Mesothelial cell of epicardium (in vitro differentiated cells): ENCODE results near the gene SYNGR4. TPM values are rescaled to one million over a fixed set of nuclear protein-coding genes. Genes with fewer than 3 reads are reported as not detected.
A peak's percentile ranks its signal among the peaks of the same experiment; 100 is the strongest.

Experiments used
- DNase-seq, 2 experiments: peaks; one replicate each; pipeline ENCODE4 v3.0.0; 2021; ENCODE audit warnings: low spot score in 2 of 2; ENCODE audit not compliant: unreplicated experiment in 2 of 2
- H3K27ac Mint-ChIP-seq: 2 replicates; pipeline ENCODE4 v1.8.0; 2021; ENCODE audit warnings: mixed read lengths
- H3K27me3 Mint-ChIP-seq: 2 replicates; pipeline ENCODE4 v1.8.0; 2021; ENCODE audit warnings: low read depth, mixed read lengths
- H3K36me3 Mint-ChIP-seq: 2 replicates; pipeline ENCODE4 v1.8.0; 2021; ENCODE audit warnings: mixed read lengths
- H3K4me1 Mint-ChIP-seq: 2 replicates; pipeline ENCODE4 v1.8.0; 2021; ENCODE audit warnings: mixed read lengths
- H3K4me3 Mint-ChIP-seq: 2 replicates; pipeline ENCODE4 v1.8.0; 2021; ENCODE audit warnings: mild to moderate bottlenecking, moderate library complexity, mixed read lengths
- H3K9me3 Mint-ChIP-seq: 2 replicates; pipeline ENCODE4 v1.8.0; 2021; ENCODE audit warnings: mixed read lengths
- total RNA-seq: library from RNA; stranded (reverse); gene quantifications from 3 replicates; pipeline ENCODE4 v1.2.1, GENCODE V29; 2021
- TF ChIP-seq, protein P1 (sequence below): fragments of 200-600 bp; sonication (generic); IDR thresholded peaks from one replicate; pipeline ENCODE4 v1.5.0; 2021; ENCODE audit warnings: antibody characterized with exemption; ENCODE audit not compliant: unreplicated experiment

SYNGR4 gene
- total RNA-seq, 1 donor from 2014 or later: not detected

DNA sequence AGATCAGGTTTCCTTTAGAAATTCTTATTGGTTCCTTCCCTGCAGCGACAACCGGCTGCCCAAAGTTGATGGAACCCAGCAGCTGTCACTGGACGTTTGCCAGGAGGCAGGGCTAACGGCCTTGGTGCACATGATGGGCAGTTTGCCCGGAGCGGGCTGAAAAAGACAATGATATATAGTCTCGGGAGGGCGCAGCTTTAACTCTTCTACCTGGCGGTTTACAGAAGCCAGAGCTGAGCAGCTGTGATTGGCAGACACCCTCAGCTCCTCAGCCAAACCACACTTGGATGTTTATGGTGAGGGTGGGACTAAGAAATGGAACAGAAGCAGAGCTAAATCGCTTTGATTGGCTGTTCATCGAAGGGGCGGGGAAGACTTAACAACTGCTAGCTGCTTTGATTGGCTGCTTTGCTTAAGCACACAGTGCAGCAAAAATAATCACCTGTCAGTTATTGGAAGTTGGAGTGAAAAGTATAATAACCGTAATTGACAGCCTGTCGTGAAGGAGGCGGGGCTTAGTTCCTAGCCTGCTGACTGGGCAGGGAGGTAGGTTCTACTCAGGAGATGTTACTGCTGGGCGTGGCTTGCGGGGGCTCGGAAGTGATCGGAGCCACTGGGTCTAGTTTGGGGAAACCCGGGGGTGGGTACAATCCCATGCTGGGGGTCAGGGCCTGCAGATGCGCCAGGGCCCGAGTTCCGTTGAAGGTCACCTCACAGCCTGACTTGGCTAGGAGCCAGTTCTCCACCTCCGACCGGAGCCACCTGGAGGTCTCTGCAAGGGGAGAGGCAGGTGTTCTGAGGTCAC lies 31.3 kb upstream of the SYNGR4 start:
- Mint-ChIP-seq H3K9me3 (no peaks in the 10 kb centered on the region), H3K4me1 (peaks cover 35% of the 10 kb centered on the region), H3K36me3 (peaks cover 6% of the 10 kb centered on the region), H3K27me3 (no peaks in the 10 kb centered on the region), H3K4me3 (peak overlapping the region; percentile 74), H3K27ac (peak overlapping the region; percentile 97)
- peak; percentile 91 to 96 for DNase-seq
- TF ChIP-seq, protein P1, sequence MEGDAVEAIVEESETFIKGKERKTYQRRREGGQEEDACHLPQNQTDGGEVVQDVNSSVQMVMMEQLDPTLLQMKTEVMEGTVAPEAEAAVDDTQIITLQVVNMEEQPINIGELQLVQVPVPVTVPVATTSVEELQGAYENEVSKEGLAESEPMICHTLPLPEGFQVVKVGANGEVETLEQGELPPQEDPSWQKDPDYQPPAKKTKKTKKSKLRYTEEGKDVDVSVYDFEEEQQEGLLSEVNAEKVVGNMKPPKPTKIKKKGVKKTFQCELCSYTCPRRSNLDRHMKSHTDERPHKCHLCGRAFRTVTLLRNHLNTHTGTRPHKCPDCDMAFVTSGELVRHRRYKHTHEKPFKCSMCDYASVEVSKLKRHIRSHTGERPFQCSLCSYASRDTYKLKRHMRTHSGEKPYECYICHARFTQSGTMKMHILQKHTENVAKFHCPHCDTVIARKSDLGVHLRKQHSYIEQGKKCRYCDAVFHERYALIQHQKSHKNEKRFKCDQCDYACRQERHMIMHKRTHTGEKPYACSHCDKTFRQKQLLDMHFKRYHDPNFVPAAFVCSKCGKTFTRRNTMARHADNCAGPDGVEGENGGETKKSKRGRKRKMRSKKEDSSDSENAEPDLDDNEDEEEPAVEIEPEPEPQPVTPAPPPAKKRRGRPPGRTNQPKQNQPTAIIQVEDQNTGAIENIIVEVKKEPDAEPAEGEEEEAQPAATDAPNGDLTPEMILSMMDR: no peak

DNA sequence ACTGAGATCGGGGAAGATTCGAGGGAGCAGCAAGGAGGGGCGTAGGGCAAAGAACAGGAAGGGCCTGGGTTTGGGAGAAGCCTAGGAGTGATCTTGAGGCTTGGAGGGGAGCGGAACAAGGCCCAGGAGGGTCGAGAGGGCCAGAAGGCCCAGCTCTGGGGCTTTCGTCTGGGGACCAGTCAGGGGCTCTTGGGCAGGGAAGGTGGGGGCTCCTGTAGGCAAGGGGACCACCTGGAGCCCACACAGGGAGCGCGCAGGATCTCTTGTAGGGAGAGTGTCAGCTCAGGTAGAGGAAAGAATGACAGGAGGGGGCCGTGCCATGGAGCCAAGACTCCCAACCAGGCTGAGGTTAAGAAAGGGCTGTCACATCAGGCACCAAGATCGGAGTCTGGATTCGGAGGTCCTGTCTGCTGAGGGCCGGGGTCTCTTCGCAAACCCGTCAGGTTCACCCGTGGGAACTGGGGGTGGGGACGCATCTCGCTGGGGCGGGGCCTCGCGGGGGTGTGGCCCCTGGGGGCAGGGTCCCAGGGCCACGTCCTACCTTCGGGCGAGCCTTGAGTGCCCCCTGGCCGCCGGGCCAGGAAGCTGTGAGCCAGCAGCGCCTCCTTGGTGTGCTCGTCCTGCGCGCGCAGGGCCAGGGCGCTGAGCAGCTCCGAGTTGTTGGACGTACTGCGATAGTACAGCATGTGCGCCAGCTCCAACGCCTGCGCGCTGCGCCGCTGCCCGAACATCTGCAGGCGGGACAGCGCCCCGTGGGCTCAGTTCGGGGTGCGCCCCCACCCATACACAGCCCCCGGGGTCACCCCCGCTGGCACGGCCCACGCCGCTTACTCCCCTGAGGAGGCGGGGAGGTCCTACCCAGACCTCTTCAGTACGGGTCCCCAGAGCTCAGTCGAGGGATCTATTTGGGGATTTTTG lies 30.4 kb upstream of the SYNGR4 start:
- Mint-ChIP-seq H3K27me3 (no peaks in the 10 kb centered on the region), H3K4me1 (peaks cover 35% of the 10 kb centered on the region), H3K36me3 (peaks cover 3% of the 10 kb centered on the region), H3K27ac (peak overlapping the region; percentile 97), H3K9me3 (no peaks in the 10 kb centered on the region), H3K4me3 (peak overlapping the region; percentile 74)
- TF ChIP-seq, protein P1: peak; percentile 68
- DNase-seq: peak; percentile 76 to 84

DNA sequence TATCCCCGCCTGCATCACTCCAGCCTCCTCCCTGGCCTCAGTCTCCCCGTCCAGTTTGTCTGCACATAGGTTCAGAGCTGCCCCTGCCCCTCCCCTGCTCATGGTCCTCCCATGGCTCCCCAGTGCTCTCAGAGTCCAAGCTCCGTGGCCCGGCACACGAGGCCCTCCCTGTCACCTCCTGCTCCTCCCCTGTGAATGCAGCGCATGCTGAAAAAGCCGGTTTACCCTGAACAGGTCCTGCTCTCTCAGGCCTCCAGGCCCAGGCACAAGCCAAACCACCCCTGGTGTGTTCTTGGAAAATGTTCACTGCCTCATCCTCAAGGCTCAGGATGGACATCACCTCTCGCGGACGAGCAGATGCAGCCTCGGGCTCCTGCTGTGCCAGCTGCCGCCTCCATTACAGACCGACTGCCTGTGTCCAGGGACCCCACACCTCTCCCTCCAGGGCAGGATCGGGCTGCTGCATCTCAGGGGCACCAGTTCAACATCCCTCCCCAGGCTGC lies 25.9 kb upstream of the SYNGR4 start:
- Mint-ChIP-seq H3K9me3 (no peaks in the 10 kb centered on the region), H3K36me3 (no peaks in the 10 kb centered on the region), H3K27me3 (no peaks in the 10 kb centered on the region), H3K4me3 (no peak overlapping the region), H3K27ac (no peak overlapping the region), H3K4me1 (peaks cover 3% of the 10 kb centered on the region)
- DNase-seq: no peak
- TF ChIP-seq, protein P1: no peak

DNA sequence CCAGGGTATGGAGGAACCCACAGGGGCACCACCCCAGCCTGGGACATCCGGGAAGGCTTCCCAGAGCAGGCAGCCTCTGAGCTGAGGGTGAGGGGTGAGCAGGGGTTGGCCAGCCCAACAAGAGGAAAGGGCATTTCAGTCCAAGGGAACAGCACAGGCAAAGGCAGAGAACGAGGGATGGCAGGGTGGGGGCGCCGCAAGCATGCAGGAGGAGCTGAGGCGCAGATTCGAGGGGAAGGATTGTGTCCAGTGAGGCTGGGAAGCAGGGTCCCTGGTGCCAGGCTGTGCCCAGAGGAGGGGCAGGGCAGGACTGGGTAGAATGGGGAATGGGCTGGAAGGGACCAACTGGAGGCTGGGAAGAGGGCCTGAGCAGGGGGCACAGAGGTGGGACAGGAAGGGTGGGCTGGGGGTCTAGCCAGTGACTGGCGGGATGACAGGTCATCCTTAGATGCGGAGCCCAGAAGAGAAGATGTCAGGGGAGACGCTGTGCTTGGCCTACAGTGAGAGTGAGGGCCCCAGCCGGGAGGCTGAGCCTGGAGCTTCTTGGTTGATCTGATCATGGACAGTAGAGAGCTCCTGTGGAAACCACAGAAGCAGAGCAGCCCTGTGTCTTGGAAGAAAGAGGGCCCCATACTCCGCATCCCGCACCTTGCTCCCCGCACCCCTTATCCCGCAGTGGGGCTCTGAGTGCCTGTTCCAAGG lies 25.2 kb upstream of the SYNGR4 start:
- DNase-seq: no peak
- H3K27me3 Mint-ChIP-seq: no peaks in the 10 kb centered on the region
- TF ChIP-seq, protein P1: no peak
- no peaks in the 10 kb centered on the region for H3K9me3 Mint-ChIP-seq
- H3K4me1 Mint-ChIP-seq: no peaks in the 10 kb centered on the region
- no peak overlapping the region for H3K27ac Mint-ChIP-seq
- H3K4me3 Mint-ChIP-seq: no peak overlapping the region
- no peaks in the 10 kb centered on the region for H3K36me3 Mint-ChIP-seq

DNA sequence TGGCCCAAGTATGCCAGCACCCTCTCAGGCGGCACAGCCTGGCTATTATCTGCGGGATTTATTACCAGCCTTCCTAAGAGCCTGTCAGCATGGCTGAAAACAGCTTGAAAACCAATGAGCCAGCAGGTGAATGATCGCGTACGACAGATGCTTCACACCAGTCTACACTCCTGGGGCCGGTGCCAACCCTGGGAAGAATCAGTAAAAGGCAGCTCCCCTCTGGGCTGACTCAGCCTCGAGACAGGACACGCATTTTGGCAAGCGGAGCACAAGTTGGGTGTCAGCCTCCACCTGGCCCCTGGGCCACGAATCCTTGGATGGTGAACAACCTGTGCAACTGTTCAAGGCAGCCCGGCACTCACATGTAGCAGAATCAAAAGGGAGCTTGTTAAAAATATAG lies 23.2 kb upstream of the SYNGR4 start:
- H3K27ac Mint-ChIP-seq: no peak overlapping the region
- no peaks in the 10 kb centered on the region for H3K27me3 Mint-ChIP-seq
- no peaks in the 10 kb centered on the region for H3K36me3 Mint-ChIP-seq

More for the DNA sequence above, 23.2 kb upstream of the SYNGR4 start:
- DNase-seq: no peak
- no peak overlapping the region for H3K4me3 Mint-ChIP-seq
- TF ChIP-seq, protein P1: no peak
- H3K4me1 Mint-ChIP-seq: no peaks in the 10 kb centered on the region
- H3K9me3 Mint-ChIP-seq: no peaks in the 10 kb centered on the region
